ENCODE measurements around the gene ZMYND12.

Gene ZMYND12

GRCh38 chr1:42386051-42386450, 69.8 kb downstream of the ZMYND12 start:
- DNase-seq = no peak

- no peak for DNase-seq
Measured at GRCh38 chr1:42385283-42385682, 70.5 kb downstream of the ZMYND12 start.

DNA sequence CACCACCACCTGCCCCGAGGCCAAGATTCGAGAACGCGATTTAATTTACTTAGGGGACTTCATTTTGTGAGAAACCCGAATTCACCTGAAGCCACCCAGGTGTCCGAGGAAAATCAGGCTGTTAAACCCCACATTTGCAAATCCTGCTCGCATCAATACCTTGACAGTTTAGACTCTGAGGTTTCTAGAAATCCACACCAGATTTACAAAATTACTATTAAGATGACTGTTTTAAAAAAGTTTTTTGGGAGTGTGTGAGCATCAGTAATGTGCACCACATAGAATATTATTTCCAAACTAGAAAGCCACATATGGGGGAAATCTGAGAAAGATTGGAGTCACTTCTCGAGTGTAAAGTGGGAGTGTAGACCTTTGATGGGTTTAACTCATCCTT, 74.5 kb downstream of the ZMYND12 start:
- no peak for DNase-seq

DNA sequence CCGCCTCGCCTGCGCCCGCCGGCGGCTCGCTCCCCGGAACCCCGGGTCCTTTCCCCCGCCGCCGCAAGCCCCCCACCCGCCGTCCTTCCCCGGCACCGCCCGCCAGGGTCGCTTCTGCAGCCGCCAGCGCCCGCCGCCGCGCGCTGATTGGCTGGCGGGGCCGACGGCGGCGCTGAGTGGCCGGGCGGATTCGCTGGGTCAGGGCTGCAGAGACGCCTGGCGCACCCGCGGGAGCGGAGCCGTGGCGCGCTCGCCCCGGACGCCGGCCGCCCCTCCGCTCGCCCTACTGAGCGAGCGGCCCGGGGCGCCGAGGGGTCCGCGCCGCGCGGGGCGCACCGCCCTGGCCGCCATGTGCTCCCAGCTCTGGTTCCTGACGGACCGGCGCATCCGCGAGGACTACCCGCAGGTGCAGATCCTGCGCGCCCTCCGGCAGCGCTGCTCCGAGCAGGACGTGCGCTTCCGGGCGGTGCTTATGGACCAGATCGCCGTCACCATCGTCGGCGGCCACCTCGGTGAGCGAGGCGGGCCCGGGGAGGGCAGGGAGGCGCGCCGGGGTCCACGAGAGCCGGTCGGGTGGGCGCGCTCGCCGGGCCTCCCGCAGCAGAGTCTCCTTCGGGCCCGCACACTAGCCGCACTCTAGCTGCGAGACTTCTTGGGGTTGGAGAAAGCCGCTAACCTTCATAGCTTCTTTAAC, 75.1 kb downstream of the ZMYND12 start, which contains the start of gene RIMKLA:
Gene RIMKLA (plus strand): TSS at position 207 of the 694 bp plus-strand sequence. CDS start 143 bp downstream, at position 350.
- DNase-seq = peak; percentile 40
